Measurements from ENCODE around the gene GTF2F1. TPM values are rescaled to one million over a fixed set of nuclear protein-coding genes. Genes with fewer than 3 reads are reported as not detected.
"Not testable (repeated sequence)": the region's sequence is repeated elsewhere in the genome, so short reads cannot be mapped to it uniquely, and the experiment has no call there.

Gene GTF2F1
- total RNA-seq, 1 experiment from 2014 or later, result 39.2 TPM

- CTCF ChIA-PET, result no interaction called here
- Mint-ChIP-seq H3K9me3 (ENCODE audit: low read depth, unreplicated experiment) (no peaks in the 10 kb centered on the region), H3K27me3 (ENCODE audit: unreplicated experiment) (no peaks in the 10 kb centered on the region), H3K27ac (ENCODE audit: unreplicated experiment) (peak overlapping the region; percentile 58), H3K36me3 (ENCODE audit: insufficient read depth, unreplicated experiment) (peaks cover 41% of the 10 kb centered on the region), H3K4me1 (ENCODE audit: low read depth, unreplicated experiment) (peaks cover 9% of the 10 kb centered on the region), H3K4me3 (ENCODE audit: low read depth, unreplicated experiment) (peak overlapping the region; percentile 79)
- no peak for TF ChIP-seq CTCF (IDR thresholded peaks at IDR 0.05; ENCODE audit: unreplicated experiment)
- BruUV-seq (replicated peaks), result no TSS peak
- intact Hi-C loops (cut with micrococcal nuclease; ENCODE audit: unreplicated experiment), result no loop called here
- DNase-seq, result no peak
These were observed 31.0 kb downstream of the GTF2F1 start for GRCh38 chr19:6362027-6362350.

- H3K27ac Mint-ChIP-seq (ENCODE audit: unreplicated experiment); intact Hi-C loops (cut with micrococcal nuclease; ENCODE audit: unreplicated experiment); DNase-seq; H3K27me3 Mint-ChIP-seq (ENCODE audit: unreplicated experiment); BruUV-seq (replicated peaks); H3K4me1 Mint-ChIP-seq (ENCODE audit: low read depth, unreplicated experiment); H3K9me3 Mint-ChIP-seq (ENCODE audit: low read depth, unreplicated experiment): not testable (repeated sequence)
- peak overlapping the region; percentile 79 for H3K4me3 Mint-ChIP-seq (ENCODE audit: low read depth, unreplicated experiment)
- H3K36me3 Mint-ChIP-seq (ENCODE audit: insufficient read depth, unreplicated experiment), result peaks cover 35% of the 10 kb centered on the region
- CTCF ChIA-PET, result interaction anchor here (1.0 kb wide), 1 partner anchor 12 kb away, joined by 14 read pairs; the partner anchor contains the start of gene ALKBH7
These were observed 32.1 kb downstream of the GTF2F1 start for GRCh38 chr19:6360857-6361216.

- BruUV-seq (replicated peaks); intact Hi-C loops (cut with micrococcal nuclease; ENCODE audit: unreplicated experiment); H3K4me1 Mint-ChIP-seq (ENCODE audit: low read depth, unreplicated experiment); H3K27ac Mint-ChIP-seq (ENCODE audit: unreplicated experiment); H3K4me3 Mint-ChIP-seq (ENCODE audit: low read depth, unreplicated experiment); CTCF ChIA-PET; DNase-seq; H3K27me3 Mint-ChIP-seq (ENCODE audit: unreplicated experiment); H3K9me3 Mint-ChIP-seq (ENCODE audit: low read depth, unreplicated experiment): not testable (repeated sequence)
- H3K36me3 Mint-ChIP-seq (ENCODE audit: insufficient read depth, unreplicated experiment), result peaks cover 31% of the 10 kb centered on the region
These were observed 32.5 kb downstream of the GTF2F1 start for GRCh38 chr19:6360445-6360844.

GRCh38 chr19:6359568-6360341 is 33.2 kb downstream of the GTF2F1 start:
- intact Hi-C loops (cut with micrococcal nuclease; ENCODE audit: unreplicated experiment), result loop anchor here (10.0 kb wide), 1 partner anchor 195 kb away; no protein-coding TSS in a partner anchor
- no peak for TF ChIP-seq CTCF (IDR thresholded peaks at IDR 0.05; ENCODE audit: unreplicated experiment)
- Mint-ChIP-seq H3K27ac (ENCODE audit: unreplicated experiment) (no peak overlapping the region), H3K4me1 (ENCODE audit: low read depth, unreplicated experiment) (peaks cover 9% of the 10 kb centered on the region), H3K36me3 (ENCODE audit: insufficient read depth, unreplicated experiment) (peaks cover 26% of the 10 kb centered on the region), H3K4me3 (ENCODE audit: low read depth, unreplicated experiment) (no peak overlapping the region), H3K9me3 (ENCODE audit: low read depth, unreplicated experiment) (no peaks in the 10 kb centered on the region), H3K27me3 (ENCODE audit: unreplicated experiment) (no peaks in the 10 kb centered on the region)
- DNase-seq, result no peak
- CTCF ChIA-PET, result interaction anchor here (0.6 kb wide), 1 partner anchor 105 kb away, joined by 3 read pairs; no protein-coding TSS in a partner anchor
- BruUV-seq (replicated peaks), result no TSS peak

- intact Hi-C loops (cut with micrococcal nuclease; ENCODE audit: unreplicated experiment), result loop anchor here (10.0 kb wide), 1 partner anchor 193 kb away; no protein-coding TSS in a partner anchor
- CTCF ChIA-PET, result no interaction called here
- no peak for TF ChIP-seq CTCF (IDR thresholded peaks at IDR 0.05; ENCODE audit: unreplicated experiment)
- no peak overlapping the region for H3K27ac Mint-ChIP-seq (ENCODE audit: unreplicated experiment)
- H3K36me3 Mint-ChIP-seq (ENCODE audit: insufficient read depth, unreplicated experiment), result peaks cover 21% of the 10 kb centered on the region
- H3K9me3 Mint-ChIP-seq (ENCODE audit: low read depth, unreplicated experiment), result no peaks in the 10 kb centered on the region
- peaks cover 9% of the 10 kb centered on the region for H3K4me1 Mint-ChIP-seq (ENCODE audit: low read depth, unreplicated experiment)
- no TSS peak for BruUV-seq (replicated peaks)
- H3K4me3 Mint-ChIP-seq (ENCODE audit: low read depth, unreplicated experiment), result no peak overlapping the region
- H3K27me3 Mint-ChIP-seq (ENCODE audit: unreplicated experiment), result no peaks in the 10 kb centered on the region
- DNase-seq, result peak; percentile 8
These were observed 35.0 kb downstream of the GTF2F1 start for GRCh38 chr19:6358003-6358402.
